Tibial nerve (tissue), 4 donors: ENCODE measurements around the gene CUTA. TPM values are rescaled to one million over a fixed set of nuclear protein-coding genes. Genes with fewer than 3 reads are reported as not detected.

ENCODE experiments used
- DNase-seq, 2 donors: peaks; one replicate each; pipeline ENCODE4 v3.0.0-alpha.2; 2019; ENCODE audit warnings: low spot score in 2 of 2
- H3K27ac ChIP-seq, 4 donors: fragments of 200-600 bp; sonication (generic) in 3 of 4; one replicate each; pipeline ENCODE4 v1.5.1; 2017 to 2019; ENCODE audit warnings: mild to moderate bottlenecking in 1 of 4
- H3K27me3 ChIP-seq, 2 donors: fragments of 200-600 bp; sonication (generic) in 1 of 2; one replicate each; pipeline versions ENCODE4 v1.5.1 to v1.6.0; 2017 to 2019
- H3K36me3 ChIP-seq, 3 donors: fragments of 200-600 bp; sonication (generic); one replicate each; pipeline ENCODE4 v1.5.1; 2018 to 2019
- H3K4me1 ChIP-seq, 4 donors: fragments of 200-600 bp; sonication (generic) in 3 of 4; one replicate each; pipeline ENCODE4 v1.5.1; 2017 to 2019
- H3K4me3 ChIP-seq, 4 donors: fragments of 200-600 bp; sonication (generic) in 3 of 4; one replicate each; pipeline ENCODE4 v1.5.1; 2017 to 2019; ENCODE audit warnings: mild to moderate bottlenecking in 1 of 4, moderate library complexity in 1 of 4
- H3K9me3 ChIP-seq, 4 donors: fragments of 200-600 bp; sonication (generic) in 3 of 4; one replicate each; pipeline ENCODE4 v1.5.1; 2017 to 2019
- EP300 ChIP-seq, 2 donors: sonication (generic); formaldehyde crosslinking; IDR thresholded peaks; one replicate each; pipeline ENCODE4 v1.6.1; 2017; ENCODE audit warnings: antibody characterized with exemption in 2 of 2, mild to moderate bottlenecking in 1 of 2
- POLR2A ChIP-seq, 2 donors: fragments of 450-650 bp; IDR thresholded peaks; one replicate each; pipeline ENCODE4 v1.6.1; 2017; ENCODE audit warnings: antibody characterized with exemption in 2 of 2, mild to moderate bottlenecking in 2 of 2, moderate library complexity in 2 of 2
- WGBS, 2 donors: methylation state at CpG; one replicate each; pipeline ENCODE4 v1.1.5; 2018; 5-methylcytosine and 5-hydroxymethylcytosine counted together
- total RNA-seq, 4 donors: library from RNA; depleted of rRNA; stranded (reverse); fragments of >200 nt; gene quantifications; one replicate each; pipeline ENCODE4 v1.1.0, GENCODE V29; 2016
- TF ChIP-seq, protein P1 (sequence below), 5 experiments: fragments of 200-600 bp in 3 of 5; fragments of 450-650 bp in 2 of 5; sonication (generic) in 3 of 5; IDR thresholded peaks; one replicate each; pipeline ENCODE4 v1.5.1; 2016 to 2019; ENCODE audit warnings: antibody characterized with exemption in 5 of 5, mild to moderate bottlenecking in 3 of 5, moderate library complexity in 2 of 5

CUTA gene
- total RNA-seq, 4 donors from 2014 or later = 110 to 161 (median 154) TPM

DNA sequence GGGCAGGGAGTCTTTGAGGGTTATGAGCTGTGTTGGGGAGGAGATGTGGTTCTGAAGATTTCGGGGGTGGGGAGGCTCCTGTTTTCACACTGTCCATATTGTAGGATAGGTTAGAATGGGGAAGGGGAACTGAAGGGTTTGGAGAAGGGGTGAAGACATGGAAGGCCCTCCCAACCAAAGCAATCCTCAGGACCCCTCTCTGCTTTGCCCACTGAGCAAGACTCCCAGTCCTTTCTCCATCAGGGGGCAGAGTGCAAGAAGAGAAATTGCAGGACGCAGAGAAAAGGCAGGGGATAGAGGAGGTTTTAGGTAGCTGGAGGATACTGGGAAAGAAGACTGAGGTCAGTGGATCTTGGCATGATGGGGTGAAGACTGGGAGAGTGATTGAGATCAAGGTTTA lies 5.9 kb upstream of the CUTA start:
- peaks cover 0 to 54% (median 29%) of the 10 kb centered on the region in 4 donors for H3K4me1 ChIP-seq
- no peaks in the 10 kb centered on the region for H3K27me3 ChIP-seq
- TF ChIP-seq, protein P1, sequence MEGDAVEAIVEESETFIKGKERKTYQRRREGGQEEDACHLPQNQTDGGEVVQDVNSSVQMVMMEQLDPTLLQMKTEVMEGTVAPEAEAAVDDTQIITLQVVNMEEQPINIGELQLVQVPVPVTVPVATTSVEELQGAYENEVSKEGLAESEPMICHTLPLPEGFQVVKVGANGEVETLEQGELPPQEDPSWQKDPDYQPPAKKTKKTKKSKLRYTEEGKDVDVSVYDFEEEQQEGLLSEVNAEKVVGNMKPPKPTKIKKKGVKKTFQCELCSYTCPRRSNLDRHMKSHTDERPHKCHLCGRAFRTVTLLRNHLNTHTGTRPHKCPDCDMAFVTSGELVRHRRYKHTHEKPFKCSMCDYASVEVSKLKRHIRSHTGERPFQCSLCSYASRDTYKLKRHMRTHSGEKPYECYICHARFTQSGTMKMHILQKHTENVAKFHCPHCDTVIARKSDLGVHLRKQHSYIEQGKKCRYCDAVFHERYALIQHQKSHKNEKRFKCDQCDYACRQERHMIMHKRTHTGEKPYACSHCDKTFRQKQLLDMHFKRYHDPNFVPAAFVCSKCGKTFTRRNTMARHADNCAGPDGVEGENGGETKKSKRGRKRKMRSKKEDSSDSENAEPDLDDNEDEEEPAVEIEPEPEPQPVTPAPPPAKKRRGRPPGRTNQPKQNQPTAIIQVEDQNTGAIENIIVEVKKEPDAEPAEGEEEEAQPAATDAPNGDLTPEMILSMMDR (IDR thresholded peaks at IDR 0.05) = no peak
- TF ChIP-seq POLR2A (IDR thresholded peaks at IDR 0.05) (no peak), EP300 (IDR thresholded peaks at IDR 0.05) (no peak)
- H3K9me3 ChIP-seq = no peaks in the 10 kb centered on the region
- no peaks in the 10 kb centered on the region for H3K36me3 ChIP-seq
- peak overlapping the region in 2 of 4 donors; percentile 82 to 99 for H3K27ac ChIP-seq
- H3K4me3 ChIP-seq = no peak overlapping the region
- WGBS, 2 donors = 96 to 100% methylated on average over 2 of the region's 2 CpGs
- no peak for DNase-seq

DNA sequence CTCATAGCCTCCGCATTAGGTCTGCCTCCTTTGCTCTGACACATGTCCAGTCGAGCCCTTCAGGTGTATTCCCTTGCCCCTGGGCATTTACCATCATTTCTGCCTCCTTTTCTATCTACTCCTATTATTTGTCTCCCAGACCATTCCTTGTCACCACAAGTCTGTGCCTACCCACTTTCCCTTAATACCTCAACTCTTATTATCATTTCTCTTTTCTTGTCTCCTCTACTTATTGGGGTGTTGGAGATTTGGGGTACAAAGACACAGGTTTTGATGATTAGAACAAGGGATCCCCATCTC lies 3.4 kb upstream of the CUTA start:
- Histone ChIP-seq H3K9me3 (no peaks in the 10 kb centered on the region), H3K4me1 (peaks cover 0 to 50% (median 27%) of the 10 kb centered on the region in 4 donors), H3K36me3 (peaks cover 0 to 2% (median 0%) of the 10 kb centered on the region in 3 donors), H3K4me3 (no peak overlapping the region), H3K27me3 (no peaks in the 10 kb centered on the region), H3K27ac (peak overlapping the region in 1 of 4 donors; percentile 98)
- WGBS, 2 donors = 86% methylated on average over 2 of the region's 2 CpGs
- TF ChIP-seq, protein P1 (IDR thresholded peaks at IDR 0.05) = no peak
- TF ChIP-seq EP300 (IDR thresholded peaks at IDR 0.05) = no peak
- TF ChIP-seq POLR2A (IDR thresholded peaks at IDR 0.05) = no peak
- no peak for DNase-seq

DNA sequence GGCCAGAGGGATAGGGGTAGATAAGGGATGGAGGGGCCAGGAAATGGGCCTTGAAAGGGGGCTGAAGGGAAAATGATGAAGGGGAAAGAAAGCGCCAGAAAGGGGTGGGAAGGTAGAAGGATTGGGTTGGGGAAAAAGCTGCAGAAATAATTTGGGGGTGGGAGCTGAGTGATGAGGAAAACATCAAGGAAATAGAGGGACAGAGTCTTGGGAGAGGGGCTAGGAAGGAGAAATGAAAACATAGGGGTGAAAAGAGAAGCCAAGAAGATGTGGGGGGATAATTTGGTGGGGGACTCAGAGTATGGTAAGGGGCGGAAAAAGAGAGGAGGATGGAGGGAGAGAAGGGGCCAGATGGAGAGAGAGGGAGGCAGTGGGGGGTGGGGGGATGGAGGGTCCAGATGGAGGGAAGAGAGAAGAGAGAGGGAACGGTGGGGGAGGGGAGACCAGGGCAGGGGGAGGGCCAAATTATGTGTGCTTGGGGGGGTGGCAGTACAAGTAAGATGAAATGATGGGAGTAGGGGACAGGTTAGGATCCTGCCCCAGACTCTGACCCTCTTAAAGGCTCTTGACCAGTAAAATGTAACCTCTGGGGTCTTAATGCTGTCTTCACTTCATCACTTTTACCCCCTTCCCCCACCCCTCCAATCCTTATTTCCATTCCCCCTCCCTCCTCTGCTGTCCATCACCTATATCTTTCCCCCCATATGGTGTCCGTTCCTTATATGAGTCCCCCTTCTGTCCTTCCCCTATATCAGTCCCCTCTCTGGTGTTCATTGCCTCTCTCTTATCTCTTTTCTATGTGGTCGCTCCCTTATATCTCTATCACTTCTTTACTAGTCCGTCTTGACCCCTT lies 2.8 kb upstream of the CUTA start:
- Histone ChIP-seq H3K36me3 (peaks cover 0 to 8% (median 0%) of the 10 kb centered on the region in 3 donors), H3K9me3 (no peaks in the 10 kb centered on the region), H3K4me3 (peak overlapping the region in 2 of 4 donors; percentile 20 to 51), H3K27ac (peak overlapping the region in 3 of 4 donors; percentile 97 to 98 (median 97)), H3K27me3 (no peaks in the 10 kb centered on the region), H3K4me1 (peaks cover 0 to 54% (median 32%) of the 10 kb centered on the region in 4 donors)
- TF ChIP-seq, protein P1 (IDR thresholded peaks at IDR 0.05) = no peak
- no peak for TF ChIP-seq EP300 (IDR thresholded peaks at IDR 0.05)
- no peak for TF ChIP-seq POLR2A (IDR thresholded peaks at IDR 0.05)
- no peak for DNase-seq
- WGBS, 2 donors = 58% methylated on average over 6 of the region's 6 CpGs

DNA sequence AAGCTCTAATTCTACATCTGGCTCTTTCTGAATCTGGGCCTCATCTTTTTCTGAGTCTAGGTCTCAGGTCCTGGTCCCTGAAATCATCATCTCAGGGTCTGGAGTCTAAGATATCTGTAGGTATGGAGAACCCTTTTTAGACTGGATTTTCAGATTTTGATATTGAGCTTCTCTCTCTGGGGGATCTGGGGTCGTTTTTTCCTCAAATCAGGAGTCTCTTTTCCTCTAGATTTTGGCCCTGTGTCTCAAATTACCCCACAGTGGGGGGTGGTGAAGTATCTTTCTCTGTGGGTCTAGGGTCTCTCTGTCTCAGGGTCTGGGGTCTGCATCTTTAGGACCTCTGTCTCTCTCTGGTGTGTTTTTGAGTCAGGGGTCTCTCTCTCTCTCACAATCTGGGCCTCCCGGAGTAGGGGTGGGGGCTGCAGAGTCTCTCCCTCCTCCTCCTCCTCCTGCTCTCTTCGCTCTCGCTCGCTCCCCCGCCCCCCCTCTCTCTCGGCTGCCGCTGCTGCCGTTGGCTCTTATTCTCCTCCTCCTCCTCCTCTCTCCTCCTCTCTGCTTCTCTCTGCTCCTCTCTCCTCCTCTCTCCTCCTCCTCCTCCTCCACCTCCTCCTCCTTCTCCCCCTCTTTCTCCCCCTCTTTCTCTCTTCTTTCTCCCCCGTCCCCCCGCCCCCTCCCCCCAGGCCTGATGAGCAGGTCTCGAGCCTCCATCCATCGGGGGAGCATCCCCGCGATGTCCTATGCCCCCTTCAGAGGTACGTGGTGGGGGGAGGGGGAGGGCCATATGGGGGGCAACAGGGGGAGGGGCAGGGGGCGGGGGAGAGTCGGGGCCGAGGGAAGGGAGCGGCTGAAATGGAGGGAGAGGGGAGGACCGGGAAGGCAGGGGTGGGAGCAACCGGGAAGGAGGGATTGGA lies 1.9 kb upstream of the CUTA start, which contains the start of gene SYNGAP1:
Gene SYNGAP1 (plus strand): TSS at position 486 of the 911 bp plus-strand sequence. CDS start 200 bp downstream, at position 686.
- H3K4me1 ChIP-seq = peaks cover 0 to 59% (median 28%) of the 10 kb centered on the region in 4 donors
- peak; percentile 52 to 65 for DNase-seq
- H3K27me3 ChIP-seq = no peaks in the 10 kb centered on the region
- WGBS, 2 donors = 3 to 4% methylated on average over 21 to 22 of the region's 22 CpGs
- peaks cover 0 to 17% (median 2%) of the 10 kb centered on the region in 3 donors for H3K36me3 ChIP-seq
- TF ChIP-seq EP300 (IDR thresholded peaks at IDR 0.05) = peak in 1 of 2 donors; percentile 7
- TF ChIP-seq, protein P1 (IDR thresholded peaks at IDR 0.05) = no peak
- TF ChIP-seq POLR2A (IDR thresholded peaks at IDR 0.05) = no peak
- peak within 1 kb of the TSS; percentile 97 to 98 (median 97) for H3K27ac ChIP-seq
- H3K4me3 ChIP-seq = peak within 1 kb of the TSS; percentile 13 to 51 (median 28)
- no peaks in the 10 kb centered on the region for H3K9me3 ChIP-seq
